CD4-positive, alpha-beta memory T cell (primary cell): Measurements from ENCODE around the gene EPAS1. TPM values are rescaled to one million over a fixed set of nuclear protein-coding genes. Genes with fewer than 3 reads are reported as not detected.

Experiments
- CTCF ChIA-PET: fragments of 350-600 bp; sonication (Branson Sonifier 250); formaldehyde crosslinking; loops from one replicate; lab custom pipeline; 2021; ENCODE audit warnings: inconsistent platforms; ENCODE audit not compliant: partially characterized antibody; lab: Charles Lee
- POLR2A ChIA-PET: fragments of 350-600 bp; sonication (Branson Sonifier 250); formaldehyde crosslinking; loops from one replicate; lab custom pipeline; 2021; ENCODE audit not compliant: partially characterized antibody; lab: Charles Lee
- DNase-seq, 5 donors: peaks; one replicate each; pipeline versions ENCODE4 v3.0.0 to v3.0.0-alpha.2; 2020 to 2022; ENCODE audit warnings: mixed read lengths in 1 of 5
- H3K27ac ChIP-seq: one replicate; pipeline ENCODE4 v1.7.0; 2013; ENCODE audit warnings: low read depth, low read length
- H3K27me3 ChIP-seq: 2 replicates; pipeline ENCODE4 v1.7.0; 2013; ENCODE audit warnings: mild to moderate bottlenecking, low read length, moderate library complexity; ENCODE audit not compliant: insufficient read depth
- H3K36me3 ChIP-seq: 2 replicates; pipeline ENCODE4 v1.7.0; 2013; ENCODE audit warnings: mild to moderate bottlenecking, low read length, moderate library complexity; ENCODE audit not compliant: insufficient read depth
- H3K4me1 ChIP-seq: 2 replicates; pipeline ENCODE4 v1.7.0; 2013; ENCODE audit warnings: mild to moderate bottlenecking, low read length, moderate library complexity; ENCODE audit not compliant: insufficient read depth
- H3K4me3 ChIP-seq, 2 donors: one replicate each; pipeline ENCODE4 v1.7.0; 2013; ENCODE audit warnings: low read length in 2 of 2, mild to moderate bottlenecking in 1 of 2
- H3K9me3 ChIP-seq, 2 donors: one replicate each; pipeline ENCODE4 v1.7.0; 2013; ENCODE audit warnings: low read length in 2 of 2, control low read depth in 1 of 2; ENCODE audit not compliant: control insufficient read depth in 1 of 2
- H3K27ac Mint-ChIP-seq, 7 donors: one replicate each; pipeline ENCODE4 v1.8.0; 2020 to 2021; ENCODE audit warnings: mixed read lengths in 7 of 7, mild to moderate bottlenecking in 6 of 7, inconsistent platforms in 3 of 7, moderate library complexity in 3 of 7
- H3K27me3 Mint-ChIP-seq, 2 donors: one replicate each; pipeline ENCODE4 v1.8.0; 2020 to 2021; ENCODE audit warnings: mixed read lengths in 2 of 2
- H3K36me3 Mint-ChIP-seq, 2 donors: one replicate each; pipeline ENCODE4 v1.8.0; 2020 to 2021; ENCODE audit warnings: mixed read lengths in 2 of 2, inconsistent platforms in 1 of 2, mild to moderate bottlenecking in 1 of 2
- H3K4me1 Mint-ChIP-seq, 4 donors: one replicate each; pipeline ENCODE4 v1.8.0; 2020 to 2021; ENCODE audit warnings: mixed read lengths in 4 of 4, mild to moderate bottlenecking in 1 of 4
- H3K4me3 Mint-ChIP-seq, 8 donors: one replicate each; pipeline ENCODE4 v1.8.0; 2020 to 2021; ENCODE audit warnings: mixed read lengths in 8 of 8, mild to moderate bottlenecking in 7 of 8, moderate library complexity in 6 of 8, inconsistent platforms in 3 of 8
- H3K9me3 Mint-ChIP-seq, 8 donors: one replicate each; pipeline ENCODE4 v1.8.0; 2020 to 2021; ENCODE audit warnings: mixed read lengths in 8 of 8, mild to moderate bottlenecking in 5 of 8, inconsistent platforms in 3 of 8, moderate library complexity in 1 of 8
- intact Hi-C: fragments of 100-400 bp; cut with micrococcal nuclease; formaldehyde crosslinking; loops from one replicate; pipeline ENCODE4 v1.15.1; 2023
- polyA plus RNA-seq, 2 donors: library from polyadenylated mRNA; unstranded; fragments of 300-500 nt; fragmentation: Illumina TruSeq; gene quantifications; one replicate each; pipeline ENCODE4 v1.2.3, GENCODE V29; 2021
- total RNA-seq, 2 experiments: library from RNA; stranded (reverse); gene quantifications; one replicate each; pipeline ENCODE4 v1.2.3, GENCODE V29; 2021

EPAS1 gene
- total and polyA plus RNA-seq, 4 experiments from 2014 or later = 0.40 to 2.7 (median 2.3) TPM; not detected in 1

DNA sequence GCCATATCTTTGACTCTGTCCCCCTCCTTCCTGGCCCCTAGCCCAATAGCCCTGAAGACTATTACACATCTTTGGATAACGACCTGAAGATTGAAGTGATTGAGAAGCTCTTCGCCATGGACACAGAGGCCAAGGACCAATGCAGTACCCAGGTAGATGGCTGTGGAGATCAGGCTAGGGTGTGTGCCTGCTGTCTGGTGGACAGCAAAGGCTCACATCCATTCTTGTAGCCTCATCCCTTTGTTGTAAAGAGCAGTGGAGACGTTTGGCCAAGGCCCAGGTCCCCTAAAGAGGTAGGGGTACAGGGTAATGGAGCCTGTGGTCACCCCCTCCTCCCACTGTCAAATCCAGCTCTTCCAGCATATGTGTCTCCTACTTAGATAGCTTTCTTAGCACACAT, 81.4 kb downstream of the EPAS1 start:
- Mint-ChIP-seq H3K4me1 (peaks cover 0 to 3% (median 0%) of the 10 kb centered on the region in 4 donors), H3K4me3 (no peak overlapping the region), H3K9me3 (no peaks in the 10 kb centered on the region), H3K27me3 (no peaks in the 10 kb centered on the region), H3K27ac (no peak overlapping the region), H3K36me3 (no peaks in the 10 kb centered on the region)
- Histone ChIP-seq H3K27ac (no peak overlapping the region), H3K4me1 (no peaks in the 10 kb centered on the region), H3K27me3 (no peaks in the 10 kb centered on the region), H3K9me3 (no peaks in the 10 kb centered on the region), H3K4me3 (no peak overlapping the region), H3K36me3 (no peaks in the 10 kb centered on the region)
- intact Hi-C loops = no loop called here
- CTCF ChIA-PET = no interaction called here
- POLR2A ChIA-PET = no interaction called here
- DNase-seq = no peak

DNA sequence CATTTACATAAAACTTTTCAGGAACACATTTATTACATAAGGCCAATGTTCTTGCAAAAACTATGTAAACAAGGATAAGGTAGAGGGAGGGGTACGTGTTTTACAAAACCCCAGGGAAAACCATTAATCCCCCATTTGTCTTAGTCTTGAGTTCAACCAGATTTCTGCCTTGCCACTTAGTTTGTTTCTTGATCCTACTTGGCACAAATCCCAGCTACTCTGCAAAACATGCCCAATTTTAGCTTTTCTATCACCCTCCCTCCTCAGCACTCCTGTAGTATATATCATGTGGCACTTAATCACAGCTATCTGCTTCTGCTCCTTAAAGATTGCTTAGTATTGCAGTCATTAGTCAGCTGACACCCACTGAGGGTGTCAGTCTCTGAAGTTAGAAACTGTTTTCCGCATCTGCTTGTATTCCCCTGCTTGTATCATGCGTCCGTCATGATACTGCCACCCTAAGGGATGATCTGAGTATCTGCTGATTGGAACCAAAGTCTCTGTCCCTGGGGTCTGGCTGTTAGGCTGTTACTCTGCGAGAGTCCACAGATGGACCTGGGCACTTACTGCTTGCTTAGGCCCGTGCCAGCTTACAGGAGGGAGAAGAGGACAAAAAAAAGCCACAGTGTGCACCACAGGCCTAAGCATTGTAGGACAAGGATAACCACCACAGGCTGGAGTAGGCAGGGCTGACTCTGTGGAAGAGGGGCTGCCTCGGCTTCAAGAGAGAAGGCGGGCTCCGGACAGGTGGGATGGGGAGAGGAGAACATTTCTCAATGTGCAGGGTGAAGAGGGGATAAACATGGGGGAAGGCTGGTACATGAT, 82.2 kb downstream of the EPAS1 start:
- Histone ChIP-seq H3K36me3 (no peaks in the 10 kb centered on the region), H3K4me3 (no peak overlapping the region), H3K27me3 (no peaks in the 10 kb centered on the region), H3K4me1 (no peaks in the 10 kb centered on the region), H3K9me3 (no peaks in the 10 kb centered on the region), H3K27ac (no peak overlapping the region)
- intact Hi-C loops = no loop called here
- DNase-seq = no peak
- no peaks in the 10 kb centered on the region for H3K36me3 Mint-ChIP-seq
- H3K4me1 Mint-ChIP-seq = peaks cover 0 to 3% (median 0%) of the 10 kb centered on the region in 4 donors
- no peaks in the 10 kb centered on the region for H3K27me3 Mint-ChIP-seq
- peak overlapping the region in 1 of 8 donors; percentile 49 for H3K4me3 Mint-ChIP-seq
- POLR2A ChIA-PET = no interaction called here
- no peaks in the 10 kb centered on the region for H3K9me3 Mint-ChIP-seq
- CTCF ChIA-PET = no interaction called here
- H3K27ac Mint-ChIP-seq = no peak overlapping the region

DNA sequence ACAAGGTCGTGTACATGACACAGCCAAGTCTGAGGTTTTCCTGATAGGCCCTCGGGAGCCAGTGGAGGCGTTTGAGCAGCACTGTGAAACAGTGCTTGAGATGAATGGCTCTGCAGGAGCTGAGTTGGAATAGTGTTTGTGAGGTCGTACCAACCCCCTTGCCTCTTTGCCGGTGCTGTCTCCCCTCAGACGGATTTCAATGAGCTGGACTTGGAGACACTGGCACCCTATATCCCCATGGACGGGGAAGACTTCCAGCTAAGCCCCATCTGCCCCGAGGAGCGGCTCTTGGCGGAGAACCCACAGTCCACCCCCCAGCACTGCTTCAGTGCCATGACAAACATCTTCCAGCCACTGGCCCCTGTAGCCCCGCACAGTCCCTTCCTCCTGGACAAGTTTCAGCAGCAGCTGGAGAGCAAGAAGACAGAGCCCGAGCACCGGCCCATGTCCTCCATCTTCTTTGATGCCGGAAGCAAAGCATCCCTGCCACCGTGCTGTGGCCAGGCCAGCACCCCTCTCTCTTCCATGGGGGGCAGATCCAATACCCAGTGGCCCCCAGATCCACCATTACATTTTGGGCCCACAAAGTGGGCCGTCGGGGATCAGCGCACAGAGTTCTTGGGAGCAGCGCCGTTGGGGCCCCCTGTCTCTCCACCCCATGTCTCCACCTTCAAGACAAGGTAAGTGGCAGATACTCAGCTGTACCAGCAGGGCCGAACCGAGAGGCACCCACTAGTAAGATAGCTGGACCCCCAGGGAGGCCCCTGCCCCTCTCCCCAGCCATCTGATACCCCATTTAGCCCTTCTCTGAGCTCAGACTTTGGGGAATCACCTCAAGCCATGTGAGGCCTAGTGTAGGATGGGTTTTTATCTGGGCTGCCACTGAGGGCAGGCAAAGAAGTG, 83.1 kb downstream of the EPAS1 start:
- intact Hi-C loops = no loop called here
- Mint-ChIP-seq H3K9me3 (no peaks in the 10 kb centered on the region), H3K4me3 (no peak overlapping the region), H3K36me3 (no peaks in the 10 kb centered on the region), H3K4me1 (peaks cover 0 to 3% (median 0%) of the 10 kb centered on the region in 4 donors), H3K27me3 (no peaks in the 10 kb centered on the region), H3K27ac (no peak overlapping the region)
- Histone ChIP-seq H3K9me3 (no peaks in the 10 kb centered on the region), H3K27ac (no peak overlapping the region), H3K27me3 (no peaks in the 10 kb centered on the region), H3K4me3 (no peak overlapping the region), H3K36me3 (no peaks in the 10 kb centered on the region), H3K4me1 (no peaks in the 10 kb centered on the region)
- DNase-seq = no peak
- CTCF ChIA-PET = no interaction called here
- POLR2A ChIA-PET = no interaction called here

- Histone ChIP-seq H3K27me3 (no peaks in the 10 kb centered on the region), H3K4me3 (no peak overlapping the region), H3K27ac (no peak overlapping the region), H3K36me3 (no peaks in the 10 kb centered on the region), H3K4me1 (no peaks in the 10 kb centered on the region), H3K9me3 (no peaks in the 10 kb centered on the region)
- Mint-ChIP-seq H3K4me3 (no peak overlapping the region), H3K9me3 (no peaks in the 10 kb centered on the region), H3K27ac (no peak overlapping the region), H3K36me3 (no peaks in the 10 kb centered on the region), H3K4me1 (peaks cover 0 to 3% (median 0%) of the 10 kb centered on the region in 4 donors), H3K27me3 (no peaks in the 10 kb centered on the region)
- ChIA-PET POLR2A (no interaction called here), CTCF (no interaction called here)
- no peak for DNase-seq
- intact Hi-C loops = no loop called here
These were observed 84.1 kb downstream of the EPAS1 start for GRCh38 chr2:46381263-46381849.

DNA sequence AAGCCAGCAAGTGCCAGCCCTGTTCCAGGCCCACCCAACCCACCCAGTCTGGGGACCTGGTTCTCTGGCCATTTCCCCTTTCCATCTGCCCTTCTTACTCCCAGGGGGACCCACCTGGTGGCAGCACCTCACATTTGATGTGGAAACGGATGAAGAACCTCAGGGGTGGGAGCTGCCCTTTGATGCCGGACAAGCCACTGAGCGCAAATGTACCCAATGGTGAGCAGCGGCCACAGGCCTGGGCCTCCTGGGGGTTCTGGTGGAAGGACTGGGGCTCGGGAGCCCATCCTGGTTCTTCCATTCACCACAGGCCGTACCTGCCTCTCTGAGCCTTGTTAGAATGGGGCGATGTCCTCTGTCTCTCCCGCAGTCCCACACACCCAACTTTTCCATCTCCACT, 84.7 kb downstream of the EPAS1 start:
- no peak overlapping the region for H3K27ac ChIP-seq
- Mint-ChIP-seq H3K4me1 (peaks cover 0 to 3% (median 0%) of the 10 kb centered on the region in 4 donors), H3K27me3 (no peaks in the 10 kb centered on the region), H3K9me3 (no peaks in the 10 kb centered on the region), H3K27ac (no peak overlapping the region), H3K36me3 (no peaks in the 10 kb centered on the region), H3K4me3 (no peak overlapping the region)
- H3K4me3 ChIP-seq = no peak overlapping the region
- DNase-seq = no peak
- intact Hi-C loops = no loop called here
- H3K36me3 ChIP-seq = no peaks in the 10 kb centered on the region
- no peaks in the 10 kb centered on the region for H3K4me1 ChIP-seq
- ChIA-PET POLR2A (no interaction called here), CTCF (no interaction called here)
- no peaks in the 10 kb centered on the region for H3K9me3 ChIP-seq
- no peaks in the 10 kb centered on the region for H3K27me3 ChIP-seq

DNA sequence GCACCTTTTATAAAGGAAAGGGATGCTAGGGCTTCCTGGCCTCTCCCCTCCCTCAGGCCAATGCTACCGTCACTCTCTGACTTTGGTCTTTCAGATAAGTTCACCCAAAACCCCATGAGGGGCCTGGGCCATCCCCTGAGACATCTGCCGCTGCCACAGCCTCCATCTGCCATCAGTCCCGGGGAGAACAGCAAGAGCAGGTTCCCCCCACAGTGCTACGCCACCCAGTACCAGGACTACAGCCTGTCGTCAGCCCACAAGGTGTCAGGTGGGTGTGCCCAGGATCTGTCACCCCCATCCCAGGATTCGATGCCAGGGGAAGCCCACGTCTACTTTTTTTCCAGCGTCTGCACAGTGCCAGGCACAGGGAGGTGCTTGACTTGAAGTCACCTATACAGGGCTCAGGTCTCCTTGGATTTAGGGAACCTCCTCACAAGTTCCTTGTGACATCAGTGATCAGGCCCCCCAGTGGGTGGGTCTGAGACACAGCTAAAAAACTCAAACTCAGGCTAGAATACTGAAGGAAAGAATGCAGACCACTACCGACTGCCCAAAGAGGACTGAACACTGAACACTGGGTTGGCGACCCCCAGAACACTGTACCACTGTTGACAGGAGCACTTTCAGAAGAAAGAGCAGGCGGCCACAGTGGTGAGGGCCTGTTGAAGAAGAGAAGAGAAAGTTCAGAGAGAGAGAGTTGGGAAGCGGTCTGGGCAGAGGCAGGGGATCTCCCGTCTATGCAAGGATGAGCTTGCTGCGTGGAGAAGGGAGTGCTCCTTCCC, 85.3 kb downstream of the EPAS1 start:
- POLR2A ChIA-PET = no interaction called here
- Histone ChIP-seq H3K36me3 (no peaks in the 10 kb centered on the region), H3K27me3 (no peaks in the 10 kb centered on the region), H3K27ac (no peak overlapping the region), H3K9me3 (no peaks in the 10 kb centered on the region), H3K4me3 (no peak overlapping the region), H3K4me1 (no peaks in the 10 kb centered on the region)
- H3K9me3 Mint-ChIP-seq = no peaks in the 10 kb centered on the region
- intact Hi-C loops = no loop called here
- H3K4me1 Mint-ChIP-seq = peaks cover 0 to 3% (median 0%) of the 10 kb centered on the region in 4 donors
- no peaks in the 10 kb centered on the region for H3K36me3 Mint-ChIP-seq
- CTCF ChIA-PET = no interaction called here
- no peak for DNase-seq
- no peak overlapping the region for H3K4me3 Mint-ChIP-seq
- H3K27ac Mint-ChIP-seq = peak overlapping the region in 1 of 7 donors; percentile 51
- no peaks in the 10 kb centered on the region for H3K27me3 Mint-ChIP-seq

- Histone ChIP-seq H3K9me3 (no peaks in the 10 kb centered on the region), H3K36me3 (no peaks in the 10 kb centered on the region), H3K27ac (no peak overlapping the region), H3K27me3 (no peaks in the 10 kb centered on the region), H3K4me3 (no peak overlapping the region), H3K4me1 (no peaks in the 10 kb centered on the region)
- intact Hi-C loops = no loop called here
- CTCF ChIA-PET = no interaction called here
- Mint-ChIP-seq H3K9me3 (no peaks in the 10 kb centered on the region), H3K4me1 (peaks cover 0 to 3% (median 0%) of the 10 kb centered on the region in 4 donors), H3K27ac (no peak overlapping the region), H3K27me3 (no peaks in the 10 kb centered on the region), H3K36me3 (no peaks in the 10 kb centered on the region), H3K4me3 (no peak overlapping the region)
- DNase-seq = no peak
- POLR2A ChIA-PET = no interaction called here
These were observed 85.8 kb downstream of the EPAS1 start for GRCh38 chr2:46383113-46383395.
